GM12865 (cell line): ENCODE measurements around the gene RFK.

Experiments used
- DNase-seq: peaks from one replicate; pipeline ENCODE4 v3.0.0; 2010; ENCODE audit warnings: low read depth
- H3K4me3 ChIP-seq: 2 replicates; pipeline ENCODE4 v1.5.1; 2011; ENCODE audit warnings: mild to moderate bottlenecking, low read depth, low read length, control low read depth
- TF ChIP-seq, protein P1 (sequence below): IDR thresholded peaks from 2 replicates; pipeline ENCODE4 v1.5.1; 2011; ENCODE audit warnings: low read length, control low read depth, low read depth, inconsistent platforms; ENCODE audit not compliant: insufficient read depth; ENCODE audit errors: missing control alignments

The RFK gene

GRCh38 chr9:76419782-76420380, 25.7 kb upstream of the RFK start:
- TF ChIP-seq, protein P1, sequence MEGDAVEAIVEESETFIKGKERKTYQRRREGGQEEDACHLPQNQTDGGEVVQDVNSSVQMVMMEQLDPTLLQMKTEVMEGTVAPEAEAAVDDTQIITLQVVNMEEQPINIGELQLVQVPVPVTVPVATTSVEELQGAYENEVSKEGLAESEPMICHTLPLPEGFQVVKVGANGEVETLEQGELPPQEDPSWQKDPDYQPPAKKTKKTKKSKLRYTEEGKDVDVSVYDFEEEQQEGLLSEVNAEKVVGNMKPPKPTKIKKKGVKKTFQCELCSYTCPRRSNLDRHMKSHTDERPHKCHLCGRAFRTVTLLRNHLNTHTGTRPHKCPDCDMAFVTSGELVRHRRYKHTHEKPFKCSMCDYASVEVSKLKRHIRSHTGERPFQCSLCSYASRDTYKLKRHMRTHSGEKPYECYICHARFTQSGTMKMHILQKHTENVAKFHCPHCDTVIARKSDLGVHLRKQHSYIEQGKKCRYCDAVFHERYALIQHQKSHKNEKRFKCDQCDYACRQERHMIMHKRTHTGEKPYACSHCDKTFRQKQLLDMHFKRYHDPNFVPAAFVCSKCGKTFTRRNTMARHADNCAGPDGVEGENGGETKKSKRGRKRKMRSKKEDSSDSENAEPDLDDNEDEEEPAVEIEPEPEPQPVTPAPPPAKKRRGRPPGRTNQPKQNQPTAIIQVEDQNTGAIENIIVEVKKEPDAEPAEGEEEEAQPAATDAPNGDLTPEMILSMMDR, result peak; percentile 56
- no peak overlapping the region for H3K4me3 ChIP-seq
- peak; percentile 41 for DNase-seq

DNA sequence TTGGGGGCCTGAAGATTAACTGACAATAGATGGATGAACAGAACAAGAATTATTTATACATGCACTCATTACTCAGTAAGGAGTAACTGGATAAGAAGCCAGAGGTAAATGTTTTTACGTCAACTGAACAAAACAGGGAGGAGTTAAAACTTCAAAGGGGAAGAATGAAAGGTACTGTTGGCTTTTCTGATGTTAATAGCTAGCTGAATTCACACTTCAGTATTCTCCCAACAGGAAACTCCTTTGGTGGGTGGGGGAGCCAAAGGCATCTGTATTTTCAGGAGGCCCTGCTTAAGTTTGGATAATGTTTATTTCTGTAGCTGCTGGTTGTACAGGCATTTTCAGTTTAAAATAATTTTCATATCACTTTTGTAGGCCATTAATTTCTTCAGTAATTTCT, 23.2 kb upstream of the RFK start:
- no peak overlapping the region for H3K4me3 ChIP-seq
- TF ChIP-seq, protein P1, result no peak
- DNase-seq, result no peak

DNA sequence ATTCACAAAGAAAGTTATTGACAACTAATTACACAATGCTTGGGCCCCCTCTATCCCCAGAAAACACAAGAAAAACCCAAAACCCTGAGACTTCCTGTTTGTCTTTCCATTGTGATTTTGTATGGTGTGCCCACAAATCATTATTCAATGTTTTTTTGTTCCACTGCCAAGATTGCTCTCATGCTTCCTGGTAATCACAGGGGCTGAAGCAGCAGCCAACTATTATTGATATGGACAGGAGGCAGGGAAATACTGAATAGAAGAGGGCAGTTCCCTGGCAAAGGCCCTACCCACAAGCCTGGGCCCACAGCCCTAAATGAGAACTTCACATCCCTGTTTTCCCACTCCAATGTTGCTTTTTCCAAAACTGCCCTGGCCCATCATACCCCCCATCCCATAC, 21.5 kb upstream of the RFK start:
- no peak overlapping the region for H3K4me3 ChIP-seq
- TF ChIP-seq, protein P1, result no peak
- DNase-seq, result no peak

DNA sequence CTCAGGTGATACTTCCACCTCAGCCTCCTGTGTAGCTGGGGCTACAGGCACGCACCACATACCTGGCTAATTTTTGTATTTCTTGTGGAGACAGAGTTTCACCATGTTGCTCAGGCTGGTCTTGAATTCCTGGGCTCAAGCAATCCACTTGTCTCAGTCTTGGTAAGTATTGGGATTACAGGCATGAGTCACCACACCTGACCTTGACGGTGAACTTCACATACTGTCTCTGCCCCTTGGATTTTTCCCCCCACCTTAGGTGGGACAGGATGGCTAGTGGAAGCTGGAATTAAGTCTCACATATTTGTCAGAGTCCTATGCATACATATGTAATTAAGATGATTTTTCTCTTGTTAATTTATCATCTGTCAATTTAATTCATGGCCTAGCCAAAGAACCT, 20.9 kb upstream of the RFK start:
- no peak for DNase-seq
- no peak overlapping the region for H3K4me3 ChIP-seq
- TF ChIP-seq, protein P1, result no peak

- DNase-seq, result peak; percentile 81
- TF ChIP-seq, protein P1, result no peak
- H3K4me3 ChIP-seq, result no peak overlapping the region
These were observed 20.4 kb upstream of the RFK start for GRCh38 chr9:76414661-76415060.

GRCh38 chr9:76413658-76414057, 19.4 kb upstream of the RFK start:
- H3K4me3 ChIP-seq, result no peak overlapping the region
- DNase-seq, result no peak
- TF ChIP-seq, protein P1, result no peak

DNA sequence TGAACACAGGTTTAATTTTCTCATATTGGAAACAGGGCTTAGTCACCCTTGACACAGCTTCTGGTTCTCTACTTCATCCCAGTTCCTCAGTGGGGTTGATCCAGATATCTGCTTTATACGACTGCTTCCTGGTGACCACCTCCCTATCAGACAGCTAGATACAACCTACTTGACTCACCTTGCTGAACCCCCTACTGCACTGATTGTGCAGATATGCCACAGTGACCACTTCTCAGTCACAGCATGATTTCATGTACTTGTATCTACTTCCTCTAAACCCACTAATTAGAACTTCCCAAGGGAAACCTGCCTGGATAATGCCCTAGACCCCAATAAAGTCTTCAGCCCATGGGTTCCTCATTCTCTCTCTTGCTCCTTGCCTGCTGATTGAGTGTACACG, 18.4 kb upstream of the RFK start:
- TF ChIP-seq, protein P1, result no peak
- no peak for DNase-seq
- no peak overlapping the region for H3K4me3 ChIP-seq
